Skeletal muscle tissue (tissue), 4 donors: ENCODE measurements around the gene CLDN5. TPM values are rescaled to one million over a fixed set of nuclear protein-coding genes. Genes with fewer than 3 reads are reported as not detected.

Experiments used
- H3K27ac ChIP-seq: one replicate; pipeline ENCODE4 v1.7.0; 2013; ENCODE audit warnings: mild to moderate bottlenecking, low read depth, low read length, inconsistent platforms
- H3K27me3 ChIP-seq, 3 donors: one replicate each; pipeline ENCODE4 v1.7.0; 2013; ENCODE audit warnings: low read length in 3 of 3; ENCODE audit not compliant: control insufficient read depth in 3 of 3, insufficient read depth in 3 of 3
- H3K36me3 ChIP-seq, 3 donors: one replicate each; pipeline ENCODE4 v1.7.0; 2013; ENCODE audit warnings: low read length in 3 of 3; ENCODE audit not compliant: control insufficient read depth in 3 of 3, insufficient read depth in 3 of 3
- H3K4me1 ChIP-seq, 3 donors: one replicate each; pipeline ENCODE4 v1.7.0; 2013; ENCODE audit warnings: low read length in 3 of 3, mild to moderate bottlenecking in 3 of 3; ENCODE audit not compliant: control insufficient read depth in 3 of 3, insufficient read depth in 3 of 3
- H3K4me3 ChIP-seq, 3 donors: one replicate each; pipeline ENCODE4 v1.7.0; 2013; ENCODE audit warnings: low read length in 3 of 3
- H3K9ac ChIP-seq, 3 donors: one replicate each; pipeline ENCODE4 v1.7.0; 2013; ENCODE audit warnings: low read length in 3 of 3, mild to moderate bottlenecking in 3 of 3, moderate library complexity in 2 of 3, low read depth in 1 of 3
- H3K9me3 ChIP-seq, 3 donors: one replicate each; pipeline ENCODE4 v1.7.0; 2013; ENCODE audit warnings: low read length in 3 of 3; ENCODE audit not compliant: control insufficient read depth in 3 of 3
- total RNA-seq: library from RNA; depleted of rRNA; stranded (reverse); fragments of >200 nt; gene quantifications from one replicate; pipeline ENCODE4 v1.2.3, GENCODE V29; 2014
- donor health status: Osteomylitis.

CLDN5 gene
- total RNA-seq, 1 donor from 2014 or later, result 84.0 TPM

DNA sequence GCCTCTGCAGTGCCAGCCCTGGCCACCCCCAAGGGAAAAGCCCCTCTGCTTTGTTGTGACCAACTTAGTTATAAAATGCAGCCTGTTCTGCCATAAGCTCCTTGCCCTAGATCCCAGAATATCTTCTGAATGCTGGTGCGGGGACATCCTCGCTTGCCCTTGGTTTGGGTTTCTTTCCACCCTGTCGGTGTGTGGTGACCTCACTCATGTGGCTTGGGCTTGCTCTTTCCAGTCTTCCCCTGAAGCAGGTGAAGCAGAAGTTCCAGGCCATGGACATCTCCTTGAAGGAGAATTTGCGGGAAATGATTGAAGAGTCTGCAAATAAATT lies 16.7 kb downstream of the CLDN5 start:
- Histone ChIP-seq H3K27ac (no peak overlapping the region), H3K4me1 (no peaks in the 10 kb centered on the region), H3K9me3 (peaks cover 0 to 3% (median 0%) of the 10 kb centered on the region in 3 donors), H3K27me3 (no peaks in the 10 kb centered on the region), H3K9ac (no peak overlapping the region), H3K36me3 (no peaks in the 10 kb centered on the region), H3K4me3 (no peak overlapping the region)

GRCh38 chr22:19506212-19506611 lies 18.0 kb downstream of the CLDN5 start:
- Histone ChIP-seq H3K4me1 (no peaks in the 10 kb centered on the region), H3K36me3 (no peaks in the 10 kb centered on the region), H3K27me3 (no peaks in the 10 kb centered on the region)

DNA sequence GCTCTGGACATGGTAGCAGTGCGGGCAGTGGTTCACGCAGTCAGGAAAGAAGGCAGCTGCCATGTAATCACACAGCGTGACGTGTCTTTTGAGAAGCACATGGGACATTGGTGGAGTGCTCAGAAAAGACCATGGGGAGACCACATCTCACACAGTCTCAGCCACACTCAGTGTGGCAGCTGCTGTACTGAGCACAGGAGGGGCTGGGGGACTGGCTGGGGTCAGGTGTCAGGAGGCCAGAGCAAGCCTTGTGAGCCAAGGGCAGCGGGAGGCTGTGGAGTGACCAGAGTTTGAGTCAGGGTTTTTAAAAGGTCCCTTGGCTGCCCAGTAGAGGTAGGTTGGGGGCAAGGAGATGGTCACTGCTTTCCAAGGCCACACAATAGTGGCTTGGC lies 18.5 kb downstream of the CLDN5 start:
- Histone ChIP-seq H3K27me3 (no peaks in the 10 kb centered on the region), H3K9ac (no peak overlapping the region), H3K4me3 (no peak overlapping the region), H3K27ac (no peak overlapping the region), H3K9me3 (no peaks in the 10 kb centered on the region), H3K36me3 (no peaks in the 10 kb centered on the region), H3K4me1 (no peaks in the 10 kb centered on the region)

More at GRCh38 chr22:19506212-19506611, 18.0 kb downstream of the CLDN5 start:
- Histone ChIP-seq H3K9me3 (peaks cover 0 to 3% (median 0%) of the 10 kb centered on the region in 3 donors), H3K27ac (no peak overlapping the region), H3K4me3 (no peak overlapping the region), H3K9ac (no peak overlapping the region)

DNA sequence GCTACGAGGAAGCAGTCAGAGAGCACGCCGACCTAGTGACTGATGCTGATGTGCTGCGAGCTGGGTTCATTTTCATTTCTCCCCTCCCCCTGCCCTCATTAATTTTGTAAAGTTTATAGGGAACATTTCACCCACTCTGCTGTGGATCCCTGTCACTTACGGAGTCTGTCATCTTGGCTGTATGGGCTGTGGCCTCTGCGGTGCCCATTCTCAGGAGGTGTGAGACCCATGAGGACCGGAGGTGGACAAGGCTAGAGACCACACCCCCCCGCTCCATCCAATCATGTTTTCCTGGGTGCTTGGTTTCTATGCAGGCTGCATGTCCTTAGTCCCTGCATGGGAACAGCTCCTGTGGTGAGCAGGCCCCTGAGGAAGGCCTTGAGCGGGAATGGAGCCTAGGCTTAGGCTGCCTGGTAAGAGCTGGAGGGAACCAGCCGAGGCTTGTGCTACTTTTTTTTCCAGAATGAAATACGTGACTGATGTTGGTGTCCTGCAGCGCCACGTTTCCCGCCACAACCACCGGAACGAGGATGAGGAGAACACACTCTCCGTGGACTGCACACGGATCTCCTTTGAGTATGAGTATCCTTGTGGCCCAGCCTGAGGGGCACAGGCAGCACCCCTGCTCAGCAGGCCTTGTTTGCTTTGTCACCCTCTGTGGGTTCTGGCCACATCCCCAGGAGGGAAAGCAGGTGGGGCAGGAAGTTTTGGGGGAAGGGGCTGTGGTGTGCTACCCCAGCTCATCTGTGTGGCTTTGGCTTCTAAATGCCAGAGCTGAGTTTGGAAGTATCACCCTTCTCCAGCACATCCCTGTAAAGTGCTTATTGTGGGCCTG lies 19.1 kb downstream of the CLDN5 start:
- H3K36me3 ChIP-seq, result no peaks in the 10 kb centered on the region

DNA sequence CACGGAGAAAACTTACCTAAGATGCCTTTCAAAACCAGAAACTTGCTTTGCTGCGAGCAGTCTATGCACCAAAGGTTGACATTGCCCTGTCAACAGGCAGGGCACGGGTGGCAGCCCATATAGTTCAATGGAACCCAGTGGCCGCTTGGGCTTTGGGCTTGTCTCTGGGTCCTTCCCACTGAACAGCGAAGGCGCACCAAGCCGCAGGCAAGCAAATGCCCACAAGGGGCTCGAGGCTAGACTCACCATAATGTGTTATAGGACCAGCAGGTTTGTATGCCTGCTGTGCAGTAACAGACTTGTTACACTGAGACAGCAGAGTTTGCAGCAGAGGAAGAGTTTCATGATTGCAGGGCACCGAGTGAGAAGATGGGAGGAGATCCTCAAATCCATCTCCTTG lies 20.3 kb downstream of the CLDN5 start:
- Histone ChIP-seq H3K4me3 (no peak overlapping the region), H3K27ac (no peak overlapping the region), H3K9ac (no peak overlapping the region)

More for the DNA sequence above, 19.1 kb downstream of the CLDN5 start:
- H3K27me3 ChIP-seq, result no peaks in the 10 kb centered on the region
- H3K9me3 ChIP-seq, result no peaks in the 10 kb centered on the region
- no peaks in the 10 kb centered on the region for H3K4me1 ChIP-seq
- no peak overlapping the region for H3K27ac ChIP-seq
- no peak overlapping the region for H3K4me3 ChIP-seq
- H3K9ac ChIP-seq, result no peak overlapping the region

DNA sequence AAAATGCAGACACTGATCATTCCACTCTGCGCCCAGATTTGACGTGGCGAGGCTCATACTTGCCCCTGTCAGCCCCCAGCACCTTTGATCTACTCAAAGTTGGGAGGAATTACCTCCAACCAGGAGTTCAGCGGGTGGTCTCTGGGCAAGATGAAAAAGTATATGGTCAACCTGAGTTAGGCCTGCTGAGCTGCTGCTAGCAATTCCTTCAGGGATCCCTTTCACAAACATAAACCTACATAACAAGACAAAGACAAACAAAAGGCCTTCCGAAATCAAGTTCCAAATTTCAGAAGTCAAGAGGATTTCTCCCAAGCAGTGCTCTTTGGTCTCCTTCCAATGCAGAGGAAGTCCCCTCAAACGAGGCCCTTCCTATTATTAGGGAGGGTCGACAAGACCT lies 20.8 kb downstream of the CLDN5 start:
- H3K4me3 ChIP-seq, result no peak overlapping the region
- H3K27ac ChIP-seq, result no peak overlapping the region

More for the DNA sequence above, 20.3 kb downstream of the CLDN5 start:
- no peaks in the 10 kb centered on the region for H3K9me3 ChIP-seq
- no peaks in the 10 kb centered on the region for H3K4me1 ChIP-seq
- no peaks in the 10 kb centered on the region for H3K27me3 ChIP-seq
- no peaks in the 10 kb centered on the region for H3K36me3 ChIP-seq

DNA sequence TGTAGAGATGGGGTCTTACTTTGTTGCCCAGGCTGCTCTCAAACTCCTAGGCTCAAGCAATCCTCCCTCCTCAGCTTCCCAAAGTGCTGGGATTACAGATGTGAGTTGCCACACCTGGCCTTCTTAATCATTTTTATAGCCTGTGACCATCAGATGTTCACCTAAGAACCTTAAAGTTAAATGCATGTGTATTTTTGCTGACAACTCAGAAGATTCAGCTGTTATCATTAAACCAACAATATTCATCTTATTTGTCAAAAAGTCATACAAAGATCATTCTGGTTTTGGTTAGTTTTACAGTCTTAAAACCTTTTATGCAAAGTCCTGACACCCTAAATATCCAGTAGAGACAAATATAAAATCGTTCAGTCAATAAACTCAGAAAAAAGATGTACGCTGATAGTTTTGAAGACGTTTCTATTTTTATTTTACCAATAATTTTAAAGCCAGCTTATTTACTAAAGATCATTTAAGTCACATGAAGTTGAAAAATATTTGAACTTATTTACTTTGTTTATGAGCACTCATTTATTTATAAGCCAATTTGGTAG lies 22.2 kb downstream of the CLDN5 start:
- Histone ChIP-seq H3K27ac (no peak overlapping the region), H3K4me3 (no peak overlapping the region), H3K9ac (no peak overlapping the region)

More for the DNA sequence above, 20.8 kb downstream of the CLDN5 start:
- no peaks in the 10 kb centered on the region for H3K36me3 ChIP-seq
- H3K27me3 ChIP-seq, result no peaks in the 10 kb centered on the region
- H3K4me1 ChIP-seq, result no peaks in the 10 kb centered on the region
- H3K9ac ChIP-seq, result no peak overlapping the region
- H3K9me3 ChIP-seq, result no peaks in the 10 kb centered on the region

GRCh38 chr22:19499880-19500242 lies 24.3 kb downstream of the CLDN5 start:
- no peak overlapping the region for H3K27ac ChIP-seq
- no peaks in the 10 kb centered on the region for H3K36me3 ChIP-seq
- H3K4me3 ChIP-seq, result no peak overlapping the region

More for the DNA sequence above, 22.2 kb downstream of the CLDN5 start:
- Histone ChIP-seq H3K36me3 (no peaks in the 10 kb centered on the region), H3K27me3 (no peaks in the 10 kb centered on the region), H3K4me1 (no peaks in the 10 kb centered on the region), H3K9me3 (no peaks in the 10 kb centered on the region)

GRCh38 chr22:19499236-19499879 lies 24.9 kb downstream of the CLDN5 start:
- no peaks in the 10 kb centered on the region for H3K27me3 ChIP-seq
- H3K4me3 ChIP-seq, result no peak overlapping the region
- H3K9me3 ChIP-seq, result no peaks in the 10 kb centered on the region
- no peak overlapping the region for H3K27ac ChIP-seq
- no peaks in the 10 kb centered on the region for H3K36me3 ChIP-seq
- H3K9ac ChIP-seq, result no peak overlapping the region
- H3K4me1 ChIP-seq, result no peaks in the 10 kb centered on the region

More at GRCh38 chr22:19499880-19500242, 24.3 kb downstream of the CLDN5 start:
- Histone ChIP-seq H3K9me3 (no peaks in the 10 kb centered on the region), H3K9ac (no peak overlapping the region), H3K4me1 (no peaks in the 10 kb centered on the region), H3K27me3 (no peaks in the 10 kb centered on the region)

- Histone ChIP-seq H3K4me3 (no peak overlapping the region), H3K27ac (no peak overlapping the region), H3K36me3 (no peaks in the 10 kb centered on the region), H3K9me3 (no peaks in the 10 kb centered on the region), H3K27me3 (no peaks in the 10 kb centered on the region), H3K9ac (no peak overlapping the region), H3K4me1 (no peaks in the 10 kb centered on the region)
Observed at GRCh38 chr22:19498866-19499190, 25.4 kb downstream of the CLDN5 start.
